ENCODE measurements around the gene SERBP1.

Gene SERBP1

GRCh38 chr1:67359592-67359991, 70.6 kb downstream of the SERBP1 start:
- no peak for DNase-seq

Measured in effector CD4-positive, alpha-beta T cell (primary cell).